Stimulated activated CD4-positive, alpha-beta T cell treated with anti-CD3 and anti-CD28 coated beads, Interleukin-2, amount 100 ng/mL, for 4 hours (primary cell): Measurements from ENCODE around the gene DENND5A.

ENCODE experiments used
- DNase-seq: peaks from one replicate; pipeline ENCODE4 v3.0.0-alpha.2; 2020; ENCODE audit warnings: low read depth

DENND5A gene

GRCh38 chr11:9265211-9266131, at the start of gene DENND5A:
DENND5A (minus strand) TSS chr11:9265350; CDS start chr11:9265069, 281 bp downstream.
- DNase-seq, result peak; percentile 41

GRCh38 chr11:9314291-9315077, 49.3 kb upstream of the DENND5A start, which contains the start of gene TMEM41B:
TMEM41B (minus strand) TSS chr11:9314593; CDS start chr11:9314441, 152 bp downstream.
- peak; percentile 99 for DNase-seq

GRCh38 chr11:9313648-9314290, 48.6 kb upstream of the DENND5A start:
- no peak for DNase-seq

GRCh38 chr11:9310485-9311090, 45.4 kb upstream of the DENND5A start:
- DNase-seq, result no peak

- DNase-seq, result no peak
Observed at GRCh38 chr11:9304178-9304577, 39.0 kb upstream of the DENND5A start.

GRCh38 chr11:9302448-9302847, 37.3 kb upstream of the DENND5A start:
- no peak for DNase-seq

- DNase-seq, result no peak
Observed at GRCh38 chr11:9301720-9302119, 36.6 kb upstream of the DENND5A start.

- no peak for DNase-seq
Observed at GRCh38 chr11:9293646-9294045, 28.5 kb upstream of the DENND5A start.

GRCh38 chr11:9285850-9286587, 20.9 kb upstream of the DENND5A start:
- no peak for DNase-seq

GRCh38 chr11:9280655-9281301, 15.6 kb upstream of the DENND5A start:
- DNase-seq, result peak; percentile 37

GRCh38 chr11:9277176-9277575, 12.0 kb upstream of the DENND5A start:
- DNase-seq, result no peak

- DNase-seq, result no peak
Observed at GRCh38 chr11:9276571-9276970, 11.4 kb upstream of the DENND5A start.

- DNase-seq, result no peak
Observed at GRCh38 chr11:9274499-9275258, 9.5 kb upstream of the DENND5A start.

GRCh38 chr11:9273376-9274336, 8.5 kb upstream of the DENND5A start:
- no peak for DNase-seq

GRCh38 chr11:9269492-9270013, 4.4 kb upstream of the DENND5A start:
- no peak for DNase-seq

- no peak for DNase-seq
Observed at GRCh38 chr11:9267680-9268079, 2.5 kb upstream of the DENND5A start.

- DNase-seq, result no peak
Observed at GRCh38 chr11:9266926-9267325, 1.8 kb upstream of the DENND5A start.

GRCh38 chr11:9266132-9266736, 1.1 kb upstream of the DENND5A start:
- no peak for DNase-seq
